SU-DHL-6 (cell line): ENCODE measurements around the gene SRGAP2B.
"Not testable (repeated sequence)": the region's sequence is repeated elsewhere in the genome, so short reads cannot be mapped to it uniquely, and the experiment has no call there.

Experiments used
- EZH2phosphoT487 ChIP-seq: fragments of 200-600 bp; sonication (generic), shearing (Covaris generic); conservative IDR thresholded peaks from 2 replicates; pipeline ENCODE4 v1.6.1; 2018; ENCODE audit warnings: mild to moderate bottlenecking, antibody characterized with exemption, low read length, moderate library complexity, mixed read lengths
- TF ChIP-seq, protein P1 (sequence below): fragments of 200-600 bp; sonication (generic); IDR thresholded peaks from one replicate; pipeline ENCODE4 v1.5.1; 2017; ENCODE audit warnings: antibody characterized with exemption, mild to moderate bottlenecking, low read length, moderate library complexity; ENCODE audit not compliant: insufficient read depth, poor library complexity, severe bottlenecking

GRCh38 chr1:145094655-145095211 lies 395 bp downstream of the SRGAP2B start:
- TF ChIP-seq, protein P1, sequence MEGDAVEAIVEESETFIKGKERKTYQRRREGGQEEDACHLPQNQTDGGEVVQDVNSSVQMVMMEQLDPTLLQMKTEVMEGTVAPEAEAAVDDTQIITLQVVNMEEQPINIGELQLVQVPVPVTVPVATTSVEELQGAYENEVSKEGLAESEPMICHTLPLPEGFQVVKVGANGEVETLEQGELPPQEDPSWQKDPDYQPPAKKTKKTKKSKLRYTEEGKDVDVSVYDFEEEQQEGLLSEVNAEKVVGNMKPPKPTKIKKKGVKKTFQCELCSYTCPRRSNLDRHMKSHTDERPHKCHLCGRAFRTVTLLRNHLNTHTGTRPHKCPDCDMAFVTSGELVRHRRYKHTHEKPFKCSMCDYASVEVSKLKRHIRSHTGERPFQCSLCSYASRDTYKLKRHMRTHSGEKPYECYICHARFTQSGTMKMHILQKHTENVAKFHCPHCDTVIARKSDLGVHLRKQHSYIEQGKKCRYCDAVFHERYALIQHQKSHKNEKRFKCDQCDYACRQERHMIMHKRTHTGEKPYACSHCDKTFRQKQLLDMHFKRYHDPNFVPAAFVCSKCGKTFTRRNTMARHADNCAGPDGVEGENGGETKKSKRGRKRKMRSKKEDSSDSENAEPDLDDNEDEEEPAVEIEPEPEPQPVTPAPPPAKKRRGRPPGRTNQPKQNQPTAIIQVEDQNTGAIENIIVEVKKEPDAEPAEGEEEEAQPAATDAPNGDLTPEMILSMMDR: not testable (repeated sequence)
- not testable (repeated sequence) for TF ChIP-seq EZH2phosphoT487
